Left lung (tissue), 10 donors: ENCODE results near the gene RALGPS1. TPM values are rescaled to one million over a fixed set of nuclear protein-coding genes. Genes with fewer than 3 reads are reported as not detected.

Source experiments
- ATAC-seq: fragments of 200-7000 bp; cut with Tn5 transposase; one replicate; pipeline ENCODE4 v1.9.1; 2020; ENCODE audit warnings: moderate library complexity
- DNase-seq, 4 donors: peaks; one replicate each; pipeline ENCODE4 v3.0.0-alpha.2; 2013 to 2020
- H3K27ac ChIP-seq, 2 donors: fragments of 200-600 bp; sonication (generic) in 1 of 2; one replicate each; pipeline versions ENCODE4 v1.5.0 to v1.8.0; 2020 to 2021
- H3K27me3 ChIP-seq, 2 donors: fragments of 200-600 bp; sonication (generic) in 1 of 2; one replicate each; pipeline versions ENCODE4 v1.5.0 to v1.8.0; 2020 to 2021
- H3K36me3 ChIP-seq, 2 donors: fragments of 200-600 bp; sonication (generic) in 1 of 2; one replicate each; pipeline versions ENCODE4 v1.5.0 to v1.8.0; 2020 to 2021
- H3K4me1 ChIP-seq, 2 donors: fragments of 200-600 bp; one replicate each; pipeline ENCODE4 v1.8.0; 2021
- H3K4me3 ChIP-seq, 2 donors: fragments of 200-600 bp; sonication (generic) in 1 of 2; one replicate each; pipeline versions ENCODE4 v1.5.0 to v1.8.0; 2020 to 2021; ENCODE audit warnings: mild to moderate bottlenecking in 1 of 2
- H3K9me3 ChIP-seq, 2 donors: fragments of 200-600 bp; sonication (generic) in 1 of 2; one replicate each; pipeline versions ENCODE4 v1.5.0 to v1.8.0; 2020 to 2021
- intact Hi-C, 2 donors: fragments of 100-400 bp; cut with DNase I; formaldehyde crosslinking; loops; one replicate each; pipeline versions ENCODE4 v1.11.2 to v1.14.2; 2022
- polyA plus RNA-seq, 6 donors: library from polyadenylated mRNA; unstranded; fragments of 120-200 nt; gene quantifications; one replicate each; pipeline ENCODE4 v1.2.1, GENCODE V29; 2013; ENCODE audit not compliant: insufficient read length in 6 of 6
- total RNA-seq, 2 donors: library from RNA; stranded (reverse); fragmentation: NEBNext Ultra II Directional; extraction: Animal tissue kit (Norgen Biotek cat#: 25700); gene quantifications; one replicate each; pipeline ENCODE4 v1.2.1, GENCODE V29; 2021
- TF ChIP-seq, protein P1 (sequence below), 2 donors: fragments of 200-600 bp; sonication (generic) in 1 of 2; IDR thresholded peaks; one replicate each; pipeline versions ENCODE4 v1.5.0 to v1.8.0; 2021; ENCODE audit warnings: antibody characterized with exemption in 2 of 2
- donor health status: DM: no; HTN: yes; CAD: no.
- donor health status: DM: no; HTN: no; CAD: no.

Gene RALGPS1
- total and polyA plus RNA-seq, 8 donors = 11.9 to 27.6 (median 21.5) TPM

DNA sequence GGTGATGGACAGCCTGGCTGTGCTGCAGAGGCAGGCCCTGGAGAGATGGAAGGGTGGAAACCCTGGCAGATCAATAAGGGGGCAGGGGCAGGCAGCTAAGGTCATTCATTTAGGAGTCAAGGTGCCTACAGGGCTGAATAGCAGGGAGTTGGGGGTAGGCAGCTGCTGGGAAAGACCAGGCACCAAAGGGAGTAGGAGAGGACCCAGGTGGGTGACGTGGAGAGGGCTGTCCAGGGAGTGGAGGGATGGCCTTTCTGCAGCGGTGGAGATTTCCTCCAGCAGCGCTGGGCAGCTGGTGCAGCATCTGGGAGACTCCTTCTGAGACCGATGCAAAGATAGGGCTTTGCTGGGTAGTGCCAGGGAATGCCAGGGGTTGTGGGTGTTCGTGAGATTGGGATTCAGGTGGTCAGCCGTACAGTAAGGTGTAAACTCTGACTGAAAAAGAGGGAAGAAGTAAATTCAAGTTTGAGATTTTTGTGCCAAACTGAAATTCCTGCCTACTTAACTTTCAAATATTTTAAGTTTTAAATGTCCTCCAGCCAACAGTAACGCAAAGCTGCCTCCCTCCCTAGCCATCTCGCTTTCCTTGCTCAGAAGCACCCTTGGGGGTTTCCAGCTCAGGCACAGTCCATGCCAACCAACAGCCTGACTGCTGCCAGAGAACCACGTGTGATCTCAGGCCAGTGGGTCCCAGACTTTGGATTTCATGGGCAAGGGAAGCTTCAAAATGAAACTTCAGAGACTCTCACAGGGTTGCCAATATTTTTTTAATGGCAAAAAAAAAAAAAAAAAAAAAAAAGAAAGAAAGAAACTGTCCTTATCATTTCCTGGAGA is 226.5 kb downstream of the RALGPS1 start:
- Histone ChIP-seq H3K36me3 (no peaks in the 10 kb centered on the region), H3K9me3 (no peaks in the 10 kb centered on the region), H3K27ac (no peak overlapping the region), H3K4me1 (no peaks in the 10 kb centered on the region), H3K27me3 (no peaks in the 10 kb centered on the region), H3K4me3 (no peak overlapping the region)
- TF ChIP-seq, protein P1, sequence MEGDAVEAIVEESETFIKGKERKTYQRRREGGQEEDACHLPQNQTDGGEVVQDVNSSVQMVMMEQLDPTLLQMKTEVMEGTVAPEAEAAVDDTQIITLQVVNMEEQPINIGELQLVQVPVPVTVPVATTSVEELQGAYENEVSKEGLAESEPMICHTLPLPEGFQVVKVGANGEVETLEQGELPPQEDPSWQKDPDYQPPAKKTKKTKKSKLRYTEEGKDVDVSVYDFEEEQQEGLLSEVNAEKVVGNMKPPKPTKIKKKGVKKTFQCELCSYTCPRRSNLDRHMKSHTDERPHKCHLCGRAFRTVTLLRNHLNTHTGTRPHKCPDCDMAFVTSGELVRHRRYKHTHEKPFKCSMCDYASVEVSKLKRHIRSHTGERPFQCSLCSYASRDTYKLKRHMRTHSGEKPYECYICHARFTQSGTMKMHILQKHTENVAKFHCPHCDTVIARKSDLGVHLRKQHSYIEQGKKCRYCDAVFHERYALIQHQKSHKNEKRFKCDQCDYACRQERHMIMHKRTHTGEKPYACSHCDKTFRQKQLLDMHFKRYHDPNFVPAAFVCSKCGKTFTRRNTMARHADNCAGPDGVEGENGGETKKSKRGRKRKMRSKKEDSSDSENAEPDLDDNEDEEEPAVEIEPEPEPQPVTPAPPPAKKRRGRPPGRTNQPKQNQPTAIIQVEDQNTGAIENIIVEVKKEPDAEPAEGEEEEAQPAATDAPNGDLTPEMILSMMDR (IDR thresholded peaks at IDR 0.05) = no peak
- no peak for ATAC-seq
- DNase-seq = no peak
- intact Hi-C loops = no loop called here

- Histone ChIP-seq H3K4me1 (no peaks in the 10 kb centered on the region), H3K27ac (no peak overlapping the region), H3K36me3 (no peaks in the 10 kb centered on the region), H3K27me3 (no peaks in the 10 kb centered on the region), H3K4me3 (no peak overlapping the region), H3K9me3 (no peaks in the 10 kb centered on the region)
- no peak for ATAC-seq
- TF ChIP-seq, protein P1 (IDR thresholded peaks at IDR 0.05) = no peak
- intact Hi-C loops = no loop called here
- no peak for DNase-seq
Observed at GRCh38 chr9:127142291-127142690, 227.7 kb downstream of the RALGPS1 start.

- H3K9me3 ChIP-seq = no peaks in the 10 kb centered on the region
- TF ChIP-seq, protein P1 (IDR thresholded peaks at IDR 0.05) = no peak
- no peak overlapping the region for H3K4me3 ChIP-seq
- ATAC-seq (no peak), DNase-seq (no peak)
- no peaks in the 10 kb centered on the region for H3K36me3 ChIP-seq
- intact Hi-C loops = no loop called here
- no peaks in the 10 kb centered on the region for H3K4me1 ChIP-seq
- H3K27me3 ChIP-seq = no peaks in the 10 kb centered on the region
- no peak overlapping the region for H3K27ac ChIP-seq
Observed at GRCh38 chr9:127142931-127143464, 228.4 kb downstream of the RALGPS1 start.

- no peaks in the 10 kb centered on the region for H3K9me3 ChIP-seq
- intact Hi-C loops = no loop called here
- no peak for ATAC-seq
Observed at GRCh38 chr9:127143920-127144465, 229.4 kb downstream of the RALGPS1 start.

More at GRCh38 chr9:127143920-127144465, 229.4 kb downstream of the RALGPS1 start:
- Histone ChIP-seq H3K4me3 (no peak overlapping the region), H3K27ac (no peak overlapping the region), H3K27me3 (no peaks in the 10 kb centered on the region), H3K4me1 (no peaks in the 10 kb centered on the region), H3K36me3 (no peaks in the 10 kb centered on the region)
- DNase-seq = no peak
- TF ChIP-seq, protein P1 (IDR thresholded peaks at IDR 0.05) = no peak
